SK-N-SH treated with all-trans-retinoic acid at 6 μM for 48 hours (cell line): ENCODE results near the gene PRR36.

Experiments
- ATAC-seq: fragments of 200-7000 bp; cut with Tn5 transposase; 3 replicates; pipeline ENCODE4 v1.9.1; 2020; ENCODE audit warnings: mild to moderate bottlenecking, moderate library complexity
- ARNTL ChIP-seq: fragments of 450-650 bp; formaldehyde crosslinking; IDR thresholded peaks from 2 replicates; pipeline ENCODE4 v1.5.0; 2020; ENCODE audit warnings: low read depth, mild to moderate bottlenecking, moderate library complexity, borderline replicate concordance
- CSDC2 ChIP-seq: fragments of 250-450 bp; sonication (Bioruptor Pico); IDR thresholded peaks from 2 replicates; pipeline ENCODE4 v1.5.0; 2020; ENCODE audit warnings: mild to moderate bottlenecking, moderate library complexity
- ESRRG ChIP-seq: fragments of 250-450 bp; sonication (Bioruptor Pico); IDR thresholded peaks from 2 replicates; pipeline ENCODE4 v1.6.1; 2021; ENCODE audit warnings: mild to moderate bottlenecking
- ISL1 ChIP-seq: fragments of 250-450 bp; sonication (Bioruptor Pico); IDR thresholded peaks from 2 replicates; pipeline ENCODE4 v2.1.2; 2022; ENCODE audit warnings: mild to moderate bottlenecking, moderate library complexity
- OSR1 ChIP-seq: fragments of 250-450 bp; sonication (Bioruptor Pico); IDR thresholded peaks from 2 replicates; pipeline ENCODE4 v1.8.0; 2022; ENCODE audit warnings: moderate library complexity, mild to moderate bottlenecking, inconsistent platforms
- POU6F1 ChIP-seq: fragments of 250-450 bp; sonication (Bioruptor Pico); IDR thresholded peaks from 2 replicates; pipeline ENCODE4 v1.8.0; 2021; ENCODE audit warnings: low read depth, mild to moderate bottlenecking, moderate library complexity, borderline replicate concordance
- RARB ChIP-seq: fragments of 250-450 bp; sonication (Bioruptor Pico); IDR thresholded peaks from 2 replicates; pipeline ENCODE4 v1.8.0; 2021; ENCODE audit warnings: mild to moderate bottlenecking, moderate library complexity
- SNAI2 ChIP-seq: fragments of 250-450 bp; sonication (Bioruptor Pico); IDR thresholded peaks from 2 replicates; pipeline ENCODE4 v1.5.0; 2020; ENCODE audit warnings: mild to moderate bottlenecking, moderate library complexity
- TCF4 ChIP-seq: fragments of 250-450 bp; sonication (Bioruptor Pico); IDR thresholded peaks from 2 replicates; pipeline ENCODE4 v1.8.0; 2021; ENCODE audit warnings: mild to moderate bottlenecking, moderate library complexity, borderline replicate concordance
- TOX ChIP-seq: fragments of 250-450 bp; sonication (Bioruptor Pico); IDR thresholded peaks from 2 replicates; pipeline ENCODE4 v1.8.0; 2021; ENCODE audit warnings: mild to moderate bottlenecking, moderate library complexity, borderline replicate concordance
- ZC3H10 ChIP-seq: fragments of 250-450 bp; sonication (Bioruptor Pico); IDR thresholded peaks from 2 replicates; pipeline ENCODE4 v1.5.1; 2021; ENCODE audit warnings: mild to moderate bottlenecking, moderate library complexity
- ZFP3 ChIP-seq: fragments of 250-450 bp; sonication (Bioruptor Pico); IDR thresholded peaks from 2 replicates; pipeline ENCODE4 v1.5.0; 2020; ENCODE audit warnings: mild to moderate bottlenecking, moderate library complexity
- ZFP30 ChIP-seq: fragments of 450-650 bp; formaldehyde crosslinking; IDR thresholded peaks from 2 replicates; pipeline ENCODE4 v1.5.0; 2022; ENCODE audit warnings: mild to moderate bottlenecking, moderate library complexity
- ZNF565 ChIP-seq: fragments of 450-650 bp; formaldehyde crosslinking; conservative IDR thresholded peaks from 2 replicates; pipeline ENCODE4 v1.5.0; 2020; ENCODE audit warnings: low read depth, mild to moderate bottlenecking, moderate library complexity
- ZNF70 ChIP-seq: fragments of 450-650 bp; formaldehyde crosslinking; IDR thresholded peaks from 2 replicates; pipeline ENCODE4 v1.5.0; 2020; ENCODE audit warnings: mild to moderate bottlenecking, moderate library complexity
- ZNF8 ChIP-seq: fragments of 450-650 bp; formaldehyde crosslinking; IDR thresholded peaks from 2 replicates; pipeline ENCODE4 v1.5.0; 2020; ENCODE audit warnings: mild to moderate bottlenecking, moderate library complexity
- TF ChIP-seq, protein P1 (sequence below): fragments of 250-450 bp; sonication (Bioruptor Pico); IDR thresholded peaks from 2 replicates; pipeline ENCODE4 v1.5.1; 2021; ENCODE audit warnings: mild to moderate bottlenecking, moderate library complexity
- TF ChIP-seq, protein P2 (sequence below): fragments of 250-450 bp; sonication (Bioruptor Pico); IDR thresholded peaks from 2 replicates; pipeline ENCODE4 v1.8.0; 2020; ENCODE audit warnings: mild to moderate bottlenecking, moderate library complexity, borderline replicate concordance
- TF ChIP-seq, protein P3 (sequence below): fragments of 250-450 bp; sonication (Bioruptor Pico); IDR thresholded peaks from 2 replicates; pipeline ENCODE4 v1.5.1; 2020; ENCODE audit warnings: low read depth, mild to moderate bottlenecking, moderate library complexity
- TF ChIP-seq, protein P4 (sequence below): fragments of 250-450 bp; sonication (Bioruptor Pico); IDR thresholded peaks from 2 replicates; pipeline ENCODE4 v1.5.0; 2020; ENCODE audit warnings: mild to moderate bottlenecking, moderate library complexity

The PRR36 gene

GRCh38 chr19:7846155-7846646, 28.0 kb downstream of the PRR36 start:
- no peak for TF ChIP-seq ISL1
- TF ChIP-seq TCF4 (CRISPR knock-in tag): no peak
- no peak for TF ChIP-seq ZNF565 (CRISPR knock-in tag)
- TF ChIP-seq, protein P1, sequence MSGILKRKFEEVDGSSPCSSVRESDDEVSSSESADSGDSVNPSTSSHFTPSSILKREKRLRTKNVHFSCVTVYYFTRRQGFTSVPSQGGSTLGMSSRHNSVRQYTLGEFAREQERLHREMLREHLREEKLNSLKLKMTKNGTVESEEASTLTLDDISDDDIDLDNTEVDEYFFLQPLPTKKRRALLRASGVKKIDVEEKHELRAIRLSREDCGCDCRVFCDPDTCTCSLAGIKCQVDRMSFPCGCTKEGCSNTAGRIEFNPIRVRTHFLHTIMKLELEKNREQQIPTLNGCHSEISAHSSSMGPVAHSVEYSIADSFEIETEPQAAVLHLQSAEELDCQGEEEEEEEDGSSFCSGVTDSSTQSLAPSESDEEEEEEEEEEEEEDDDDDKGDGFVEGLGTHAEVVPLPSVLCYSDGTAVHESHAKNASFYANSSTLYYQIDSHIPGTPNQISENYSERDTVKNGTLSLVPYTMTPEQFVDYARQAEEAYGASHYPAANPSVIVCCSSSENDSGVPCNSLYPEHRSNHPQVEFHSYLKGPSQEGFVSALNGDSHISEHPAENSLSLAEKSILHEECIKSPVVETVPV (CRISPR knock-in tag): no peak
- no peak for TF ChIP-seq ZFP30 (CRISPR knock-in tag)
- no peak for TF ChIP-seq ZNF70 (CRISPR knock-in tag)
- ATAC-seq: no peak

DNA sequence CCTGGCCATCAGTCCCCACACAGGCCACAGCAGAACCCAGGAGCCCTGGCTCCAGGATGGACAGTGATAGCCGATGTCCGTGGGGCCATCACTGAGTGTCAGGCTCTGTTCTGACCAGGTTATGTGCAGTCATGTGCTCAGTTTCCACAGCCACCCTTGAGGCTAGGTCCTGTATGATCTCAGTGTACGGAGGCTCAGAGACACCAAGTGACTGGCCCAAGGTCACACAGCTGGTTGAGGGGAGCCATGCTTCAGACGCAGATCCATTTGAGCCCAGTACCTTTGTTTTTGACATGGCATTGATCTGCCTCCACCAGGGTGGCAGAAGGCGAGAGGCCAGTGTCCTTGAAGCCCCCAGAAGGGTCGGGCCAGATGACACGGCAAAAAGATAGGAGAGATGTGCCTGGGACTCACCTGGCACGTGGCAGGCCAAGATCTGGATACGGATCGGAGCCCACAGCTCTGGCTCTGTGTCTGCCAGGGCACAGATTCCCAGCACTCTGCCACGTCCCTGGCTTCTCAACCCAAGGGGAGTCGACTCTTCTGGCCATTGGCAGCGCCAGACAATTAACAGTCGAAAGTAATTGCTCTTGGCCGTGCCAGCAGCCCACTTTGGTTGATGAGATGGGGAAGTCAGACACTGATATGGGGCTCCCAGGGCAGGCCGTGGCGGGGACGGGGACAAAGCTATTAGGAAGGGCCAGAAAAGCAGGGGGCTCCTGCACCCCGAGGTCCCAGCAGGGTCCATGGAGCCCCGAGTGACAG, 28.6 kb downstream of the PRR36 start:
- no peak for TF ChIP-seq ZNF565 (CRISPR knock-in tag)
- TF ChIP-seq TCF4 (CRISPR knock-in tag): no peak
- TF ChIP-seq ZC3H10 (CRISPR knock-in tag): no peak
- TF ChIP-seq, protein P2, sequence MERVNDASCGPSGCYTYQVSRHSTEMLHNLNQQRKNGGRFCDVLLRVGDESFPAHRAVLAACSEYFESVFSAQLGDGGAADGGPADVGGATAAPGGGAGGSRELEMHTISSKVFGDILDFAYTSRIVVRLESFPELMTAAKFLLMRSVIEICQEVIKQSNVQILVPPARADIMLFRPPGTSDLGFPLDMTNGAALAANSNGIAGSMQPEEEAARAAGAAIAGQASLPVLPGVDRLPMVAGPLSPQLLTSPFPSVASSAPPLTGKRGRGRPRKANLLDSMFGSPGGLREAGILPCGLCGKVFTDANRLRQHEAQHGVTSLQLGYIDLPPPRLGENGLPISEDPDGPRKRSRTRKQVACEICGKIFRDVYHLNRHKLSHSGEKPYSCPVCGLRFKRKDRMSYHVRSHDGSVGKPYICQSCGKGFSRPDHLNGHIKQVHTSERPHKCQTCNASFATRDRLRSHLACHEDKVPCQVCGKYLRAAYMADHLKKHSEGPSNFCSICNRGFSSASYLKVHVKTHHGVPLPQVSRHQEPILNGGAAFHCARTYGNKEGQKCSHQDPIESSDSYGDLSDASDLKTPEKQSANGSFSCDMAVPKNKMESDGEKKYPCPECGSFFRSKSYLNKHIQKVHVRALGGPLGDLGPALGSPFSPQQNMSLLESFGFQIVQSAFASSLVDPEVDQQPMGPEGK (CRISPR knock-in tag): no peak
- no peak for TF ChIP-seq ZNF8 (CRISPR knock-in tag)
- ATAC-seq: no peak

- TF ChIP-seq ARNTL (CRISPR knock-in tag) (no peak), ZNF70 (CRISPR knock-in tag) (no peak), ESRRG (no peak), OSR1 (CRISPR knock-in tag) (no peak), ZNF8 (CRISPR knock-in tag) (no peak), TOX (CRISPR knock-in tag) (no peak), ISL1 (no peak), ZFP3 (CRISPR knock-in tag) (no peak), ZNF565 (CRISPR knock-in tag) (no peak), CSDC2 (CRISPR knock-in tag) (no peak), POU6F1 (CRISPR knock-in tag) (no peak), RARB (no peak), ZFP30 (CRISPR knock-in tag) (no peak), SNAI2 (CRISPR knock-in tag) (no peak), ZC3H10 (CRISPR knock-in tag) (no peak)
- TF ChIP-seq, protein P3, sequence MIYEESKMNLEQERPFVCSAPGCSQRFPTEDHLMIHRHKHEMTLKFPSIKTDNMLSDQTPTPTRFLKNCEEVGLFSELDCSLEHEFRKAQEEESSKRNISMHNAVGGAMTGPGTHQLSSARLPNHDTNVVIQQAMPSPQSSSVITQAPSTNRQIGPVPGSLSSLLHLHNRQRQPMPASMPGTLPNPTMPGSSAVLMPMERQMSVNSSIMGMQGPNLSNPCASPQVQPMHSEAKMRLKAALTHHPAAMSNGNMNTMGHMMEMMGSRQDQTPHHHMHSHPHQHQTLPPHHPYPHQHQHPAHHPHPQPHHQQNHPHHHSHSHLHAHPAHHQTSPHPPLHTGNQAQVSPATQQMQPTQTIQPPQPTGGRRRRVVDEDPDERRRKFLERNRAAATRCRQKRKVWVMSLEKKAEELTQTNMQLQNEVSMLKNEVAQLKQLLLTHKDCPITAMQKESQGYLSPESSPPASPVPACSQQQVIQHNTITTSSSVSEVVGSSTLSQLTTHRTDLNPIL (CRISPR knock-in tag): no peak
- TF ChIP-seq, protein P2 (CRISPR knock-in tag): no peak
- TF ChIP-seq, protein P4, sequence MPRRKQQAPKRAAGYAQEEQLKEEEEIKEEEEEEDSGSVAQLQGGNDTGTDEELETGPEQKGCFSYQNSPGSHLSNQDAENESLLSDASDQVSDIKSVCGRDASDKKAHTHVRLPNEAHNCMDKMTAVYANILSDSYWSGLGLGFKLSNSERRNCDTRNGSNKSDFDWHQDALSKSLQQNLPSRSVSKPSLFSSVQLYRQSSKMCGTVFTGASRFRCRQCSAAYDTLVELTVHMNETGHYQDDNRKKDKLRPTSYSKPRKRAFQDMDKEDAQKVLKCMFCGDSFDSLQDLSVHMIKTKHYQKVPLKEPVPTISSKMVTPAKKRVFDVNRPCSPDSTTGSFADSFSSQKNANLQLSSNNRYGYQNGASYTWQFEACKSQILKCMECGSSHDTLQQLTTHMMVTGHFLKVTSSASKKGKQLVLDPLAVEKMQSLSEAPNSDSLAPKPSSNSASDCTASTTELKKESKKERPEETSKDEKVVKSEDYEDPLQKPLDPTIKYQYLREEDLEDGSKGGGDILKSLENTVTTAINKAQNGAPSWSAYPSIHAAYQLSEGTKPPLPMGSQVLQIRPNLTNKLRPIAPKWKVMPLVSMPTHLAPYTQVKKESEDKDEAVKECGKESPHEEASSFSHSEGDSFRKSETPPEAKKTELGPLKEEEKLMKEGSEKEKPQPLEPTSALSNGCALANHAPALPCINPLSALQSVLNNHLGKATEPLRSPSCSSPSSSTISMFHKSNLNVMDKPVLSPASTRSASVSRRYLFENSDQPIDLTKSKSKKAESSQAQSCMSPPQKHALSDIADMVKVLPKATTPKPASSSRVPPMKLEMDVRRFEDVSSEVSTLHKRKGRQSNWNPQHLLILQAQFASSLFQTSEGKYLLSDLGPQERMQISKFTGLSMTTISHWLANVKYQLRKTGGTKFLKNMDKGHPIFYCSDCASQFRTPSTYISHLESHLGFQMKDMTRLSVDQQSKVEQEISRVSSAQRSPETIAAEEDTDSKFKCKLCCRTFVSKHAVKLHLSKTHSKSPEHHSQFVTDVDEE (CRISPR knock-in tag): no peak
- TF ChIP-seq, protein P1 (CRISPR knock-in tag): no peak
- ATAC-seq: no peak
Measured at GRCh38 chr19:7844951-7845350, 29.2 kb downstream of the PRR36 start.
